EH (cell line): ENCODE data around the gene POLR3A.
"Not testable (repeated sequence)": the region's sequence is repeated elsewhere in the genome, so short reads cannot be mapped to it uniquely, and the experiment has no call there.

Experiments used
- DNase-seq: peaks from one replicate; pipeline ENCODE4 v3.0.0-alpha.2; 2015; ENCODE audit warnings: low read depth

POLR3A gene

GRCh38 chr10:78019264-78019663, 10.1 kb downstream of the POLR3A start:
- DNase-seq, result no peak

- DNase-seq, result no peak
Measured at GRCh38 chr10:78017856-78018255, 11.5 kb downstream of the POLR3A start.

DNA sequence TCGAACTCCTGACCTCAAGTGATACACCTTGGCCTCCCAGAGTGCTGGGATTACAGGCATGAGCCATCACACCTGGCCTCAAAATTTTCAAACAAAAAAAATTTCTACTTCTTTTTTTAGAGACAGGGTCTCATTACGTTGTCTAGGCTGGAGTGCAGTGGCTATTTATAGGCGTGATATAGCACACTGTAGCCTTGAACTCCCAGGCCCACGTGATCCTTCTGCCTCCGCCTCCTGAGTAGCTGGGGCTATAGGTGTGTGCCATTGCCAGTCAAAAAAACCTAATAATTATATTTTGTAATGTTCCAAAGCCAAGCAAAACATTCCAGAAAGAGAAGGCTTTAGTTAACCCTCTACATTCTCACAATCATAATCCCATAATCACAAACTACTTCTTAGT, 13.8 kb downstream of the POLR3A start:
- DNase-seq, result no peak

- no peak for DNase-seq
Measured at GRCh38 chr10:78013564-78013963, 15.8 kb downstream of the POLR3A start.

DNA sequence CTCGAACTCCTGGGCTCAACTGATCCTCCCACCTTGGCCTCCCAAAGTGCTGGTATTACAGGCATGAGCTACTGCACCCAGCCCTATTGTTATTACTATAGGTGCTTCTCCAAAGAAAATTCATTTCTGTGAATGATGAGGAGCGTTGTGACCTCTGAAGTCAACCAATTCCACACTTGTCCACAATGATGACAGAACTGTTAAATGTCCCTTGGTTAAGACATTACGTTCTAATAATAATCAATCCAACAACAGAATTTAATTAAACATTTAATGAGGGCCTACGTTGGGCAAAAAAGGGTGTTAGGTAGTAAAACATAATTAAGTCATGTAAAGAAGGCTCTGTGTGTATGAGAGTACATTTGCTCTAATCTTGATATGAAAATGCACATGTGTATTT, 18.2 kb downstream of the POLR3A start:
- DNase-seq, result no peak

- no peak for DNase-seq
Measured at GRCh38 chr10:78010278-78010677, 19.0 kb downstream of the POLR3A start.

- DNase-seq, result no peak
Measured at GRCh38 chr10:78009662-78010061, 19.7 kb downstream of the POLR3A start.

- DNase-seq, result no peak
Measured at GRCh38 chr10:78007172-78007571, 22.1 kb downstream of the POLR3A start.

GRCh38 chr10:78004215-78005026, 24.9 kb downstream of the POLR3A start:
- DNase-seq, result peak; percentile 6

DNA sequence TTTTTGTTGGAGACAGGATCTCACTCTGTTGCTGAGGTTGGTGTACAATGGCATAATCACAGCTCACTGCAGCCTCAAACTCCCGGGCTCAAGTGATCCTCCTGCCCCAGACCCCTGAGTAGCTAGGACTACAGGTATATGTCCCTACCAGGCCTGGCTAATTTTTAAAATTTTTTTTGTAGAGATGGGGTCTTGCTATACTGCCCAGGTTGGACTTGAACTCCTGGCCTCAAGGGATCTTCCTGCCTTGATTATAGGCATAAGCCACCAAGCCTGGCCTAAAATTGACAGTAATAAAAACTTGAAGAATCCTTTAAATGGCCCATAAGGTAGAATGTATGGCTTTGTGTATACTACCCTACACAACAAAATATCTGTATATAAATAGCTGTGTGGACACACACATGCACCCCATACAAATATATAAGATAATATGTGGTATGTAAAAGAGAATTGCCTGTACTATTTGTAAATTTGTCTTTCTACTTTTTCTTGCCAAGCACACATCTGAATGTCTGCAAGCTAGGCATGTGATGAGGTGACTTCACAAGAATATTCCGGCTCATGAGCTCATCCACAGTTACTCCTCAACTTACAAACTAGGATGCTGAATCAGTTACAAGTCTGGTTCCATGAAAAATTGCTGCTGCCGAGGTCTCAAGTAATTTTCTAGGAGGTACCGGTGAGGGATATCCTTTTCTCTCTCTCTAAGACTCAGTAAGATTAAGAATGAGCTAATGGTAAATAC, 26.6 kb downstream of the POLR3A start:
- DNase-seq, result no peak

DNA sequence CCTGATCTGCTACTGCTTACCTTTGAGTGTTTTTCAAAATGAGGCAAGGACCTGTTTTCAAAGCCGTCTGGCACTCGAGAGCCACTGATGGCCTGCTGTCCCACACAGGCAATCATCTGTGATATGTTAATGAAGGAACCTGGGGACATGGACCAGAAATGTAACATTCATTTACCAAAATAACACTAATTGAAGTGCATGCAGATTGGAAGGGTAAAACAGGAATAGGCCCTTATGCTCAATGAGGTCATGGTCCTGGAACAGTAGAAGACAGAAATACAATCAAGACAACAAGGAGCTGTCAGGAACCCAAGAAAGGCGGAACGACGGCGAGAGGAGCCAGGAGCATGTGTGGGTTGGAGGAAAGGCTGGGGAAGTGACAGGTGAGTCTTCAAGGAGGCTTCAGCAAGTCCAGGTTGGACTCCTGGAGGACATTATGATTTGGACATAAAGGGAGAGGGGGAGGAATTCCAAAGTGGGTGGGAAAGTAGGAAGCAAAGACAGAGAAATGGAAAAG, 28.3 kb downstream of the POLR3A start:
- no peak for DNase-seq

- DNase-seq, result no peak
Measured at GRCh38 chr10:78000206-78000605, 29.1 kb downstream of the POLR3A start.

- not testable (repeated sequence) for DNase-seq
Measured at GRCh38 chr10:77998780-77999179, 30.5 kb downstream of the POLR3A start.

- no peak for DNase-seq
Measured at GRCh38 chr10:77993620-77994019, 35.7 kb downstream of the POLR3A start.

DNA sequence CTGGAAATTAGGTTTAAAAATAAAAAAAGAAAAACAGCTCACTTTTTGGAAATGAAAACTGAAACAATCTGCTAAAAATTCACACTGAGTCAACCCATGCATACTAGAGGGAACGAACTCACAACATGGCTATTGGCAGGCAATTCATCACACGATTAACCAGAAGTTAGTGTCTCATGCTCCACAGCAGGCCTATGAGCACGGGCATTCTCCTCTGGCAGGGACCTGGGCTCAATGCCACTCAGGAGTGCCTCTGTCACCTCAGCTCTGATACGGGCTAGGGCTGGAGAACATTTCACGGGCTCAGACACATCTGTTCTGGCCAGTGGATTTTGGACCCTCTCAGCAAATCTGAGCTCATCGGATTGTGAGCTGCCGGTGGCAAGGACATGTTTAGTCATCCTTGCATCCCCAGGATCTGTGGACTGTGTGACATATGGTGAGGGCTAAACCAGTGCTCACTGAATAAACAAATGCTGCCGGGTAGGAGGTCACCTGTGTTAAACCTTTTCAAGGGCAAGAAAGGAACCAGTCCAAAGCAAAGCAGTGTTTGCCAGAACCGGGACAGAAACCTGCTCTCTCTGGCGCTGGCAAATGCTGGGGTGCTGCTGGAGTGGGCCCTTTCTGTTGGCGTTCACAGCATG, 40.1 kb downstream of the POLR3A start:
- no peak for DNase-seq

- no peak for DNase-seq
Measured at GRCh38 chr10:77987671-77988255, 41.6 kb downstream of the POLR3A start.

- no peak for DNase-seq
Measured at GRCh38 chr10:77984986-77985385, 44.3 kb downstream of the POLR3A start.

GRCh38 chr10:77983384-77984341, 45.7 kb downstream of the POLR3A start:
- peak; percentile 84 for DNase-seq

- DNase-seq, result no peak
Measured at GRCh38 chr10:77981281-77981680, 48.0 kb downstream of the POLR3A start.

DNA sequence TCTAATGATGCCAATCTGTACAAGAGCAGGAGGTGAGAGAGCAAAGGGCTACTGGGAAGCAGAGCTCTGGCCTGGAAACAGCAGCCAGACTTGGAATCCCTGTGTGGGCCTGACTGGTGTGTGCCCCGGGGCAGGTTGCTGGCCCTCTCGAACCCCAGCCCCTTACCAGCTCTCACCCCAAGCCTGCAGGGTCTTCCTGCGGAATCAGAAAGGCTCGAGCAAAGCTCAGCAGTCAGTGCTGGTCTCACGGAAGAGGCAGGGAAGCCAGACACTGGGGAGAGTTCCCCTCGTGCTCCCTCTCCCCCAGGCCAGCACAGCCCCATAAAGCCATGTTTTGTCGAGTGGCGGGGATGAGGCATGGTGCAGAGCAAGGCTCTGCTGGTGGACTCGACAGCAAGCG, 50.1 kb downstream of the POLR3A start:
- no peak for DNase-seq

DNA sequence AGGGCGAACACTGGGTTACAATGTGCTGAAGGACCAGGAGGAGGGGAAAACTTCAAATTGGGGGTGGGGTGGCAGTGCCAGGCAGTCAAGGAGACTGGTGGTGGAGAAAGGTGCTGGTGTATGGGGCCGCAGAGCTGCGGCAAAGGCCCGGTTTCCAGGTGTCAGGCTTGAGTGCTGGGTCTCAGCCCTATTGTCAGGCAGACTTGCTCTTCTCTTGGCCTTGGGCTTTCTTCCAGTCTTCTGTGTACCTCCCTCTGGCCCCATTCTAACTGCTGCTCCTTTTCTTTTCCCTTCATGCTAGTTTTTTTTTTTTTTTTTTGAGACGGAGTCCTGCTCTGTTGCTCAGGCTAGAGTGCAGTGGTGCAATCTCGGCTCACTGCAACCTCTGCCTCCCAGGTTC, 51.0 kb downstream of the POLR3A start:
- DNase-seq, result no peak
